Measurements from ENCODE around the gene CCDC61. TPM values are rescaled to one million over a fixed set of nuclear protein-coding genes. Genes with fewer than 3 reads are reported as not detected.

CCDC61 gene
- total RNA-seq, 2 experiments from 2014 or later: 4.9 to 6.6 TPM

DNA sequence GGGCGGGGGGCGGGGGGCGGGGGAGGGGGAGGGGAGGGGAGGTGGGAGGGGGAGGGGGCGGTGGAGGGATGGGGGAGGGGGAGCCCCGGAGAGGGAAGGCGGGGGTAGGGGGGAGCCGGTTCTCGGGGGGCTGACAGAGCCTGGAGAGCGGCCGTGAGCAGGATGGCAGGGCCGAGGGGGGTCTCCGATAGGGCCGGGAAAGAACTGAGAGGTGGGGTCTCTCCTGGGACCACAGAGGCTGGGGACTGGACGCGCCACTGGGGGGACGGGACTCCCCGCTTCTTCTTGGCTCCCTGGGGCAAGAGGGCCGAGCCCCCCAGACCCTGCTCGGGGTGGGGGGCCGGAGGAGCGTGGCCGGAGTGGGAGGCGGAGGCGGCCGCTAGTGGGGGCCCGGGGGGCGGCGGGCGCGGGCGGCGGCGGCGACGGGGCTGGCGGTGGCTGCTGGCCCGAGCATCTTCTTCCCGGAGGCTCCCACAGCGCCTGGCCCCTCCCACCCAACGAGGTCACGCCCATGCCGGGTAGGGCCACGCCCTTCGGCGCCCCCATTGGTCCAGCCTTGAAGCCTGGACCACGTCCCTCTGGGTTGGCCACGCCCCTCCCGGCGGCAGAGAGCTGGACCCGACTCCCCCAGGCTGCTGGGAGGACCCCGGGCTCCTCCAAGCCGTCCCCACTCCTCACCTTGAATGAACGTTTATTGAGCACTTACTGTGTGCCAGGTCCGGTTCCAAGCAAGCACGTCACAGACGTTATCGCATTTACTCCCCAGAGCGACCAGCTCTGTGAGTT is 21.5 kb upstream of the CCDC61 start, which contains the start of gene NOVA2:
Gene NOVA2 (minus strand): TSS at position 313 of the 786 bp plus-strand sequence. CDS start 514 bp downstream, outside the sequence.
- no peak within 1 kb of the TSS for H3K4me3 ChIP-seq (ENCODE audit: low read length)
- H3K27ac Mint-ChIP-seq: no peak within 1 kb of the TSS
- H3K4me1 ChIP-seq (ENCODE audit: insufficient read depth, low read length): peaks cover 27% of the 10 kb centered on the region
- peaks cover 82% of the 10 kb centered on the region for H3K27me3 Mint-ChIP-seq
- no peak for TF ChIP-seq CTCF (IDR thresholded peaks at IDR 0.05)
- no peak within 1 kb of the TSS for H3K27ac ChIP-seq (ENCODE audit: low read depth in 1 of 2, low read length in 2 of 2)
- ChIA-PET CTCF (no interaction called here), POLR2A (no interaction called here)
- H3K36me3 ChIP-seq (ENCODE audit: insufficient read depth, low read length): no peaks in the 10 kb centered on the region
- H3K27me3 ChIP-seq (ENCODE audit: control insufficient read depth in 1 of 2, insufficient read depth in 2 of 2, low read length in 2 of 2): peaks cover 59 to 62% of the 10 kb centered on the region in 2 experiments
- H3K4me1 Mint-ChIP-seq (ENCODE audit: low read depth): peaks cover 18% of the 10 kb centered on the region
- ATAC-seq (ENCODE audit: poor library complexity): no peak
- H3K4me3 Mint-ChIP-seq: peak within 1 kb of the TSS; percentile 49
- intact Hi-C loops (cut with DNase I, micrococcal nuclease): no loop called here
- H3K9me3 Mint-ChIP-seq: no peaks in the 10 kb centered on the region
- DNase-seq: peak in 4 of 14 experiments; percentile 18 to 59 (median 30)
- H3K9me3 ChIP-seq (ENCODE audit: control insufficient read depth in 1 of 2, insufficient read depth in 1 of 2, low read length in 2 of 2): peaks cover 0 to 6% of the 10 kb centered on the region in 2 experiments
- H3K36me3 Mint-ChIP-seq (ENCODE audit: low read depth): no peaks in the 10 kb centered on the region

DNA sequence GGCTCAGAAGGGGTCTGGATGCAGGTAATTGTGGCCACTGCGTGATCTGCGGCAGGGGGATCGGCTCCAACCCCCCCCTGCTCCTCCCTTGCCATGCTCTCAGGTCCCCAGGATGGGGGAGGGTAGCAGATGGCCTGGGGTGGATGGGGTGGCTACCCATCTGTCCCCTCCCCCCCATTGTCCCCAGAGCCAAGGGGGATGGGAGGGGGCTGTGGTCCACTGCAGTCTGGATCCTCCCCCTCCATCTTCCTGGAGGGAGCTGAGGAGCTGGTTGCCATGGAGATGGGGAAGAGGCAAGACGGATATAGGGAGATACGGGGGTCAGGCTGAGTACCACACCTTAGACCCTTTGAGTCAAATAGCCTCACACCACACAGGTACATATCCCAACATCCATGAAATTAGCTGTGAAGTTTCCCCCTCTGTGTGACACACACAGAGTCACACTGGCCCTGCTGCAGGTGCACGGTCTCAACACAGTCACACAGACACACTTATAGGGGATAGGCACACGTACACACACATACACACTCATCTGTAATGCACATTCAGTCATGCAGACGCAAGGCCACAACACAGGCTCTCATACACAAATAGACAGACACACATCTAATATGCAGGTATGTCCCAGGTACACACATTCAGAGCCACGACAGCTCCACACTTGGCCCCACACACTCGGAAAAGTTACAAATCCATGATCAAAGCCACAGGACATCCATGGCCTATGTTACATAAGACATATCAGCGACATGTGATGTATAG is 19.8 kb upstream of the CCDC61 start:
- POLR2A ChIA-PET: no interaction called here
- intact Hi-C loops (cut with DNase I, micrococcal nuclease): no loop called here
- Histone ChIP-seq H3K27me3 (ENCODE audit: control insufficient read depth in 1 of 2, insufficient read depth in 2 of 2, low read length in 2 of 2) (peaks cover 48 to 52% of the 10 kb centered on the region in 2 experiments), H3K4me1 (ENCODE audit: insufficient read depth, low read length) (peaks cover 27% of the 10 kb centered on the region), H3K9me3 (ENCODE audit: control insufficient read depth in 1 of 2, insufficient read depth in 1 of 2, low read length in 2 of 2) (peaks cover 0 to 6% of the 10 kb centered on the region in 2 experiments), H3K4me3 (ENCODE audit: low read length) (no peak overlapping the region), H3K36me3 (ENCODE audit: insufficient read depth, low read length) (no peaks in the 10 kb centered on the region), H3K27ac (ENCODE audit: low read depth in 1 of 2, low read length in 2 of 2) (no peak overlapping the region)
- H3K36me3 Mint-ChIP-seq (ENCODE audit: low read depth): no peaks in the 10 kb centered on the region
- peaks cover 18% of the 10 kb centered on the region for H3K4me1 Mint-ChIP-seq (ENCODE audit: low read depth)
- CTCF ChIA-PET: no interaction called here
- no peak overlapping the region for H3K27ac Mint-ChIP-seq
- no peak for TF ChIP-seq CTCF (IDR thresholded peaks at IDR 0.05)
- ATAC-seq (ENCODE audit: poor library complexity): no peak
- peaks cover 75% of the 10 kb centered on the region for H3K27me3 Mint-ChIP-seq
- no peaks in the 10 kb centered on the region for H3K9me3 Mint-ChIP-seq
- peak in 1 of 14 experiments; percentile 21 for DNase-seq
- H3K4me3 Mint-ChIP-seq: no peak overlapping the region

DNA sequence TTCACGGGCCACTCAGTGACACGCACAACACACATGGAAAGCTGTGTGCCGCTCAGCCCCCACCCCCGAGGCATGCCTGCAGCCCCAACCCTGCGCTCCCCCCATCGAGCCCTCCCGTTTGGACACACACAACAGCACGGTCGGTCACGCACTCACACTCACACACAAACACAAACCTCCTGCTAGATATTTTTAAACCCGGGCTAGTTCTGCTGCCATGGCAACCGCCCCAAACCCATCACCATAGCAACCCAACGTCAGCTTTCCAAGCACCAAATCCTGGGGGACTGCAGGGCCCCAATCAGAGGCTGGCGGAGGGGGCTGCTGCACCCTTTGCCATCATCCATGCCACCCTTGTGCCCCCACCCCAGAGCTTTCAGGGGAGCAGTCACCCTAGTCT is 19.1 kb upstream of the CCDC61 start:
- no peaks in the 10 kb centered on the region for H3K36me3 Mint-ChIP-seq (ENCODE audit: low read depth)
- H3K9me3 Mint-ChIP-seq: no peaks in the 10 kb centered on the region
- H3K27ac Mint-ChIP-seq: no peak overlapping the region
- Histone ChIP-seq H3K36me3 (ENCODE audit: insufficient read depth, low read length) (no peaks in the 10 kb centered on the region), H3K4me3 (ENCODE audit: low read length) (no peak overlapping the region), H3K4me1 (ENCODE audit: insufficient read depth, low read length) (peaks cover 26% of the 10 kb centered on the region), H3K27me3 (ENCODE audit: control insufficient read depth in 1 of 2, insufficient read depth in 2 of 2, low read length in 2 of 2) (peaks cover 41 to 45% of the 10 kb centered on the region in 2 experiments), H3K27ac (ENCODE audit: low read depth in 1 of 2, low read length in 2 of 2) (no peak overlapping the region), H3K9me3 (ENCODE audit: control insufficient read depth in 1 of 2, insufficient read depth in 1 of 2, low read length in 2 of 2) (peaks cover 0 to 6% of the 10 kb centered on the region in 2 experiments)
- ATAC-seq (ENCODE audit: poor library complexity) (no peak), DNase-seq (peak in 1 of 14 experiments; percentile 21)
- POLR2A ChIA-PET: no interaction called here
- intact Hi-C loops (cut with DNase I, micrococcal nuclease): no loop called here
- H3K4me3 Mint-ChIP-seq: no peak overlapping the region
- H3K27me3 Mint-ChIP-seq: peaks cover 75% of the 10 kb centered on the region
- TF ChIP-seq CTCF (IDR thresholded peaks at IDR 0.05): no peak
- peaks cover 14% of the 10 kb centered on the region for H3K4me1 Mint-ChIP-seq (ENCODE audit: low read depth)
- CTCF ChIA-PET: interaction anchor here (0.5 kb wide), 1 partner anchor 864 kb away, joined by 3 read pairs; no protein-coding TSS in a partner anchor
